Natural killer cell (primary cell): ENCODE measurements around the gene BOLA1. TPM values are rescaled to one million over a fixed set of nuclear protein-coding genes. Genes with fewer than 3 reads are reported as not detected.
"Not testable (repeated sequence)": the region's sequence is repeated elsewhere in the genome, so short reads cannot be mapped to it uniquely, and the experiment has no call there.

Experiments used
- ATAC-seq, 3 donors: fragments of 150-1000 bp in 2 of 3; fragments of 200-7000 bp in 1 of 3; cut with Tn5 transposase; 1 replicate in 1 of 3; 2 replicates in 2 of 3; pipeline ENCODE4 v1.10.0; 2021; ENCODE audit warnings: mild to moderate bottlenecking in 2 of 3, moderate library complexity in 2 of 3
- DNase-seq, 2 donors: peaks; one replicate each; pipeline versions ENCODE4 v3.0.0 to v3.0.0-alpha.2; 2013 to 2021; ENCODE audit warnings: mixed read lengths in 1 of 2
- H3K27ac ChIP-seq: one replicate; pipeline ENCODE4 v1.5.1; 2013; ENCODE audit warnings: mild to moderate bottlenecking, low read length
- H3K27me3 ChIP-seq: one replicate; pipeline ENCODE4 v1.6.1; 2013; ENCODE audit warnings: low read length; ENCODE audit not compliant: control insufficient read depth, insufficient read depth
- H3K36me3 ChIP-seq: one replicate; pipeline ENCODE4 v1.6.1; 2013; ENCODE audit warnings: low read length; ENCODE audit not compliant: control insufficient read depth, insufficient read depth
- H3K4me1 ChIP-seq: one replicate; pipeline ENCODE4 v1.6.1; 2013; ENCODE audit warnings: low read length; ENCODE audit not compliant: control insufficient read depth, insufficient read depth
- H3K4me3 ChIP-seq: one replicate; pipeline ENCODE4 v1.5.1; 2013; ENCODE audit warnings: low read length
- H3K9me3 ChIP-seq: one replicate; pipeline ENCODE4 v1.6.1; 2013; ENCODE audit warnings: low read length; ENCODE audit not compliant: control insufficient read depth, insufficient read depth
- H3K27ac Mint-ChIP-seq, 2 donors: one replicate each; pipeline ENCODE4 v1.8.0; 2022; ENCODE audit warnings: mild to moderate bottlenecking in 2 of 2, mixed read lengths in 2 of 2, moderate library complexity in 1 of 2
- H3K27me3 Mint-ChIP-seq, 2 donors: one replicate each; pipeline ENCODE4 v1.8.0; 2022; ENCODE audit warnings: low read depth in 2 of 2, mixed read lengths in 2 of 2
- H3K36me3 Mint-ChIP-seq: one replicate; pipeline ENCODE4 v1.8.0; 2022; ENCODE audit warnings: mixed read lengths
- H3K4me1 Mint-ChIP-seq, 2 donors: one replicate each; pipeline ENCODE4 v1.8.0; 2022; ENCODE audit warnings: mixed read lengths in 2 of 2
- H3K4me3 Mint-ChIP-seq: one replicate; pipeline ENCODE4 v1.8.0; 2022; ENCODE audit warnings: mild to moderate bottlenecking, moderate library complexity, mixed read lengths
- H3K9me3 Mint-ChIP-seq, 2 donors: one replicate each; pipeline ENCODE4 v1.8.0; 2022; ENCODE audit warnings: mixed read lengths in 2 of 2
- CTCF ChIP-seq: fragments of 200-600 bp; IDR thresholded peaks from one replicate; pipeline ENCODE4 v1.8.0; 2022; ENCODE audit warnings: antibody characterized with exemption
- WGBS: methylation state at CpG from one replicate; pipeline ENCODE4 v1.1.7; 2013; ENCODE audit warnings: missing lambda C conversion rate; ENCODE audit not compliant: insufficient coverage; 5-methylcytosine and 5-hydroxymethylcytosine counted together
- intact Hi-C: fragments of 100-400 bp; cut with micrococcal nuclease; formaldehyde crosslinking; loops from one replicate; pipeline ENCODE4 v1.14.2; 2022
- total RNA-seq, 4 donors: library from RNA; stranded (reverse); fragments of 120-200 nt in 1 of 4; gene quantifications; one replicate each; pipeline versions ENCODE4 v1.2.3 to v1.2.4, GENCODE V29; 2013 to 2022

BOLA1 gene
- total RNA-seq, 3 donors from 2014 or later (not counting 1 experiment from before 2014, with no cell fraction given): 7.0 to 8.3 (median 7.9) TPM

GRCh38 chr1:149936992-149937705 lies 37.8 kb downstream of the BOLA1 start:
- Histone ChIP-seq H3K27ac (no peak overlapping the region), H3K4me3 (no peak overlapping the region), H3K27me3 (no peaks in the 10 kb centered on the region), H3K4me1 (peaks cover 7% of the 10 kb centered on the region), H3K36me3 (no peaks in the 10 kb centered on the region), H3K9me3 (no peaks in the 10 kb centered on the region)
- peaks cover 3 to 7% of the 10 kb centered on the region in 2 donors for H3K27me3 Mint-ChIP-seq
- no peaks in the 10 kb centered on the region for H3K36me3 Mint-ChIP-seq
- no peak overlapping the region for H3K4me3 Mint-ChIP-seq
- 95% methylated on average over 5 of the region's 8 CpGs for WGBS
- no peaks in the 10 kb centered on the region for H3K9me3 Mint-ChIP-seq
- H3K27ac Mint-ChIP-seq: no peak overlapping the region
- DNase-seq (no peak), ATAC-seq (no peak)
- intact Hi-C loops: no loop called here
- TF ChIP-seq CTCF: no peak
- peaks cover 0 to 8% of the 10 kb centered on the region in 2 donors for H3K4me1 Mint-ChIP-seq

GRCh38 chr1:149937759-149938158 lies 38.4 kb downstream of the BOLA1 start:
- intact Hi-C loops: no loop called here
- Mint-ChIP-seq H3K9me3 (no peaks in the 10 kb centered on the region), H3K4me1 (peaks cover 0 to 8% of the 10 kb centered on the region in 2 donors), H3K4me3 (no peak overlapping the region), H3K36me3 (no peaks in the 10 kb centered on the region), H3K27ac (no peak overlapping the region), H3K27me3 (peaks cover 3 to 7% of the 10 kb centered on the region in 2 donors)
- Histone ChIP-seq H3K36me3 (no peaks in the 10 kb centered on the region), H3K4me1 (peaks cover 7% of the 10 kb centered on the region), H3K27me3 (no peaks in the 10 kb centered on the region), H3K27ac (no peak overlapping the region), H3K9me3 (no peaks in the 10 kb centered on the region), H3K4me3 (no peak overlapping the region)
- DNase-seq: no peak
- no peak for TF ChIP-seq CTCF
- no peak for ATAC-seq

- H3K36me3 Mint-ChIP-seq, H3K4me1 ChIP-seq, H3K27ac Mint-ChIP-seq, H3K4me1 Mint-ChIP-seq, H3K4me3 Mint-ChIP-seq, H3K9me3 Mint-ChIP-seq, H3K4me3 ChIP-seq, H3K9me3 ChIP-seq, intact Hi-C loops, DNase-seq, H3K36me3 ChIP-seq, ATAC-seq, H3K27me3 Mint-ChIP-seq, H3K27ac ChIP-seq, H3K27me3 ChIP-seq: not testable (repeated sequence)
- 97% methylated on average over 8 of the region's 13 CpGs for WGBS
Measured at GRCh38 chr1:149938668-149939003, 39.3 kb downstream of the BOLA1 start.

- Histone ChIP-seq H3K27ac (no peak overlapping the region), H3K9me3 (no peaks in the 10 kb centered on the region), H3K36me3 (peaks cover 12% of the 10 kb centered on the region), H3K4me3 (no peak overlapping the region), H3K27me3 (no peaks in the 10 kb centered on the region), H3K4me1 (peaks cover 7% of the 10 kb centered on the region)
- no peaks in the 10 kb centered on the region for H3K27me3 Mint-ChIP-seq
- no peak for TF ChIP-seq CTCF
- DNase-seq: no peak
- intact Hi-C loops: no loop called here
- no peak overlapping the region for H3K27ac Mint-ChIP-seq
- no peak for ATAC-seq
- WGBS: 93% methylated on average over 2 of the region's 3 CpGs
- peaks cover 11% of the 10 kb centered on the region for H3K36me3 Mint-ChIP-seq
- no peaks in the 10 kb centered on the region for H3K9me3 Mint-ChIP-seq
- peaks cover 0 to 8% of the 10 kb centered on the region in 2 donors for H3K4me1 Mint-ChIP-seq
- H3K4me3 Mint-ChIP-seq: no peak overlapping the region
Measured at GRCh38 chr1:149940427-149940826, 41.1 kb downstream of the BOLA1 start.
